CD8-positive, alpha-beta memory T cell (primary cell): ENCODE measurements around the gene LDLRAD4. TPM values are rescaled to one million over a fixed set of nuclear protein-coding genes. Genes with fewer than 3 reads are reported as not detected.
"Not testable (repeated sequence)": the region's sequence is repeated elsewhere in the genome, so short reads cannot be mapped to it uniquely, and the experiment has no call there.

Source experiments
- CTCF ChIA-PET: fragments of 350-600 bp; sonication (Branson Sonifier 250); formaldehyde crosslinking; loops from one replicate; lab custom pipeline; 2021; ENCODE audit warnings: antibody characterized with exemption; lab: Charles Lee
- POLR2A ChIA-PET: fragments of 350-600 bp; sonication (Branson Sonifier 250); formaldehyde crosslinking; loops from one replicate; lab custom pipeline; 2021; ENCODE audit warnings: antibody characterized with exemption; lab: Charles Lee
- DNase-seq, 5 donors: peaks; one replicate each; pipeline versions ENCODE4 v3.0.0 to v3.0.0-alpha.2; 2020 to 2022; ENCODE audit warnings: mixed read lengths in 1 of 5
- H3K27ac ChIP-seq: one replicate; pipeline ENCODE4 v1.7.0; 2013; ENCODE audit warnings: low read depth, mild to moderate bottlenecking, low read length, moderate library complexity
- H3K27me3 ChIP-seq: 2 replicates; pipeline ENCODE4 v1.7.0; 2013; ENCODE audit warnings: low read length, mild to moderate bottlenecking; ENCODE audit not compliant: insufficient read depth, poor library complexity, severe bottlenecking
- H3K36me3 ChIP-seq: 2 replicates; pipeline ENCODE4 v1.7.0; 2013; ENCODE audit warnings: mild to moderate bottlenecking, low read length, moderate library complexity; ENCODE audit not compliant: insufficient read depth
- H3K4me1 ChIP-seq: 2 replicates; pipeline ENCODE4 v1.7.0; 2013; ENCODE audit warnings: mild to moderate bottlenecking, low read length, moderate library complexity; ENCODE audit not compliant: insufficient read depth
- H3K4me3 ChIP-seq: 2 replicates; pipeline ENCODE4 v1.7.0; 2013; ENCODE audit warnings: mild to moderate bottlenecking, low read length
- H3K9me3 ChIP-seq: 2 replicates; pipeline ENCODE4 v1.7.0; 2013; ENCODE audit warnings: mild to moderate bottlenecking, low read length
- H3K27ac Mint-ChIP-seq, 8 donors: one replicate each; pipeline ENCODE4 v1.8.0; 2020 to 2021; ENCODE audit warnings: mixed read lengths in 8 of 8, mild to moderate bottlenecking in 6 of 8, inconsistent platforms in 3 of 8, moderate library complexity in 3 of 8
- H3K27me3 Mint-ChIP-seq, 2 donors: one replicate each; pipeline ENCODE4 v1.8.0; 2020 to 2021; ENCODE audit warnings: mixed read lengths in 2 of 2, mild to moderate bottlenecking in 1 of 2, moderate library complexity in 1 of 2
- H3K36me3 Mint-ChIP-seq, 3 donors: one replicate each; pipeline ENCODE4 v1.8.0; 2020 to 2021; ENCODE audit warnings: mixed read lengths in 3 of 3, inconsistent platforms in 1 of 3, mild to moderate bottlenecking in 1 of 3
- H3K4me1 Mint-ChIP-seq, 3 donors: one replicate each; pipeline ENCODE4 v1.8.0; 2020 to 2021; ENCODE audit warnings: mixed read lengths in 3 of 3, inconsistent platforms in 1 of 3, mild to moderate bottlenecking in 1 of 3
- H3K4me3 Mint-ChIP-seq, 7 donors: one replicate each; pipeline ENCODE4 v1.8.0; 2020 to 2021; ENCODE audit warnings: mixed read lengths in 7 of 7, mild to moderate bottlenecking in 6 of 7, moderate library complexity in 4 of 7, inconsistent platforms in 2 of 7
- H3K9me3 Mint-ChIP-seq, 5 donors: one replicate each; pipeline ENCODE4 v1.8.0; 2020 to 2022; ENCODE audit warnings: mixed read lengths in 5 of 5, mild to moderate bottlenecking in 3 of 5, moderate library complexity in 2 of 5, inconsistent platforms in 1 of 5
- polyA plus RNA-seq: library from polyadenylated mRNA; unstranded; fragments of 300-500 nt; fragmentation: Illumina TruSeq; gene quantifications from one replicate; pipeline ENCODE4 v1.2.3, GENCODE V29; 2021
- total RNA-seq, 2 experiments: library from RNA; stranded (reverse); gene quantifications; one replicate each; pipeline ENCODE4 v1.2.3, GENCODE V29; 2021

The LDLRAD4 gene
- total and polyA plus RNA-seq, 3 experiments from 2014 or later: 8.1 to 30.4 (median 27.3) TPM

GRCh38 chr18:13657974-13658373, 439.4 kb downstream of the LDLRAD4 start:
- H3K36me3 ChIP-seq: no peaks in the 10 kb centered on the region
- no peak overlapping the region for H3K27ac ChIP-seq
- Mint-ChIP-seq H3K36me3 (peaks cover 0 to 9% (median 2%) of the 10 kb centered on the region in 3 donors), H3K27me3 (no peaks in the 10 kb centered on the region), H3K9me3 (peaks cover 0 to 2% (median 0%) of the 10 kb centered on the region in 5 donors), H3K4me3 (no peak overlapping the region), H3K4me1 (peaks cover 0 to 1% (median 0%) of the 10 kb centered on the region in 3 donors), H3K27ac (peak overlapping the region in 1 of 8 donors; percentile 33)
- H3K4me3 ChIP-seq: no peak overlapping the region
- H3K9me3 ChIP-seq: no peaks in the 10 kb centered on the region
- no peaks in the 10 kb centered on the region for H3K4me1 ChIP-seq
- CTCF ChIA-PET: no interaction called here
- no peaks in the 10 kb centered on the region for H3K27me3 ChIP-seq
- no peak for DNase-seq
- POLR2A ChIA-PET: no interaction called here

DNA sequence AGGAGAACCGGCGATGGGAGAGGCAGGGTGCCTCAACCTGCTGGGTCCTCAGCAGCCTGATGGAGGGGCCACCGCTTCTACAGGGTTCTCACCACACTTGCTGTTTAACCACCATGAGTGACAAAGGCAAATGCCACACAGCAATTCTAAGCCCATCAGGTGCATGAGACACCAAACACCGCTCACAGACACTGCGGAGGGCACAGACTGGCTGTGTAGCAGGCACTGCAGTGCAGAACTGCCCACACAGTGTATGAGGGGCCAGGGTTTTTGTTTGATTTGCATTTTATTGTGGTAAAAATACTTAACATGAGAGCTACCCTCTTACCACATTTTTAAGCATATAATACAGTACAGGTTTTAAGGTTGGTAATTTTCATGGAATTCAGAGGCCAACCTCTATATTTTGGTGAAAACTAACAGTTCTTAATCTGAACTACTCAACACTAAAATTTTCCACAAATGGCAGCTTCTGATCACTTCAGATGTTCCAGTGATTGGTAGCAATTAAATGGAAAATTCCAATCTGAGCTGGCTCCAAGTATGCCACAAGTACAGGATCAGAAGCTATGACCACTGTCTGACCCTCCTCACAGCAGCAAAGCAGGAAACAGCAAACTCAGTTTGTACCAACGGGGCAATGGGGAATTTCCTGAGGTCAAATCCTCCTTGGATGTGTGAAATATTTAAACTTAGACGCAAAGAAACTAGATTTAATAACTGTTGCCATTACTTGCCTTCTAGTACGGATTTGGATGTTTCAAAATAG, 440.1 kb downstream of the LDLRAD4 start:
- Histone ChIP-seq H3K4me3 (no peak overlapping the region), H3K36me3 (no peaks in the 10 kb centered on the region), H3K27me3 (no peaks in the 10 kb centered on the region), H3K27ac (no peak overlapping the region), H3K4me1 (no peaks in the 10 kb centered on the region), H3K9me3 (no peaks in the 10 kb centered on the region)
- Mint-ChIP-seq H3K4me1 (peaks cover 0 to 1% (median 0%) of the 10 kb centered on the region in 3 donors), H3K9me3 (peaks cover 0 to 2% (median 0%) of the 10 kb centered on the region in 5 donors), H3K27ac (peak overlapping the region in 1 of 8 donors; percentile 33), H3K36me3 (peaks cover 0 to 13% (median 4%) of the 10 kb centered on the region in 3 donors), H3K4me3 (no peak overlapping the region), H3K27me3 (no peaks in the 10 kb centered on the region)
- ChIA-PET POLR2A (no interaction called here), CTCF (no interaction called here)
- no peak for DNase-seq

GRCh38 chr18:13660510-13660909, 441.9 kb downstream of the LDLRAD4 start:
- Mint-ChIP-seq H3K27ac (no peak overlapping the region), H3K4me3 (no peak overlapping the region), H3K36me3 (peaks cover 0 to 25% (median 4%) of the 10 kb centered on the region in 3 donors), H3K4me1 (peaks cover 0 to 1% (median 0%) of the 10 kb centered on the region in 3 donors), H3K27me3 (no peaks in the 10 kb centered on the region), H3K9me3 (no peaks in the 10 kb centered on the region)
- H3K9me3 ChIP-seq: no peaks in the 10 kb centered on the region
- H3K4me3 ChIP-seq: no peak overlapping the region
- no peaks in the 10 kb centered on the region for H3K27me3 ChIP-seq
- POLR2A ChIA-PET: no interaction called here
- H3K27ac ChIP-seq: no peak overlapping the region
- CTCF ChIA-PET: no interaction called here
- H3K4me1 ChIP-seq: no peaks in the 10 kb centered on the region
- DNase-seq: no peak
- H3K36me3 ChIP-seq: no peaks in the 10 kb centered on the region

- Histone ChIP-seq H3K9me3 (no peaks in the 10 kb centered on the region), H3K4me3 (no peak overlapping the region), H3K27ac (no peak overlapping the region), H3K4me1 (no peaks in the 10 kb centered on the region), H3K27me3 (no peaks in the 10 kb centered on the region), H3K36me3 (no peaks in the 10 kb centered on the region)
- Mint-ChIP-seq H3K27ac (no peak overlapping the region), H3K27me3 (no peaks in the 10 kb centered on the region), H3K4me3 (no peak overlapping the region), H3K4me1 (peaks cover 0 to 1% (median 0%) of the 10 kb centered on the region in 3 donors), H3K36me3 (peaks cover 0 to 30% (median 4%) of the 10 kb centered on the region in 3 donors), H3K9me3 (no peaks in the 10 kb centered on the region)
- DNase-seq: no peak
- ChIA-PET POLR2A (no interaction called here), CTCF (no interaction called here)
These were observed 442.7 kb downstream of the LDLRAD4 start for GRCh38 chr18:13661051-13661778.

DNA sequence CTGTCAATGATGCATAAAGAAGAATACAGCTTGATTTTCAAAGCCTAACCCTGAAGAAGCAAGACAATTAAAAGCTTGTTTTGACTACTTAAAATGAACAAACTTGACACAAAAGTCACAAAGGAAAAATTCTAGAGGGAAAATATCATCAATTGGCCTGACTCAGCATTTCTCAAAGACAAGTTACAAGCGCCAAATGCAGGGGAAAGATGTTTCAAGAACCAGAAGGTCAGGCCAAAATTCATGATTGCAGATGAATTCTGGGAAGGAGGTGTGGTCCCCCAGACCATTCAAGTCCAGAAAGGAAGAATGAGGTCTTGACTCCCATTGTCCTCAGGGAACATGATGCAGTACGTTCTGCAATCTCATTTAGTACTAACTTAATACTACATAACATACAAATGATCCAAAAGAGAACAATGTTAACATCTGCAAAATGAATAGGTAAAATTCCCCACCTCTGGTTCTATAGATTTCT, 443.3 kb downstream of the LDLRAD4 start:
- Histone ChIP-seq H3K27me3 (no peaks in the 10 kb centered on the region), H3K36me3 (no peaks in the 10 kb centered on the region), H3K4me1 (no peaks in the 10 kb centered on the region), H3K9me3 (no peaks in the 10 kb centered on the region), H3K27ac (no peak overlapping the region), H3K4me3 (no peak overlapping the region)
- ChIA-PET POLR2A (no interaction called here), CTCF (no interaction called here)
- Mint-ChIP-seq H3K4me1 (peaks cover 0 to 1% (median 0%) of the 10 kb centered on the region in 3 donors), H3K4me3 (no peak overlapping the region), H3K27ac (peak overlapping the region in 1 of 8 donors; percentile 57), H3K27me3 (no peaks in the 10 kb centered on the region), H3K9me3 (no peaks in the 10 kb centered on the region), H3K36me3 (peaks cover 3 to 36% (median 8%) of the 10 kb centered on the region in 3 donors)
- DNase-seq: no peak

DNA sequence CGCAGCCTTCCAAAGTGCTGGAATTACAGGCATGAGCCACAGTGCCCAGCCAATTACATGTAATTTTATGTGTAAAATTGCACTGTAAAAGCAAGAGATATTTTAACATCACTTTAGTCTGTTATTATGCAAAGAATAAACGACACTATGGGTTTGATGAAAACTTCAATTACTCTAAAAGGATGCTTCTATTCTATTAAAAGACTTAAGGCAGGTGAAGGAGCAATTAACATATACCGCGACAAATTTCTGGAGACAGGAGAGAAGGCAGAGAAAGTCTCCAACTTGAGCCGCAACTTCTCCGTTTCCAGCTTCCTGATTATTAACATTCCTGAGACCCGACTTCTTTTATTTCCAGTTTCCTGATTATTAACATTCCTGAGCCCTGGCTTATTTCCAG, 454.1 kb downstream of the LDLRAD4 start:
- H3K4me1 ChIP-seq: no peaks in the 10 kb centered on the region
- Mint-ChIP-seq H3K4me1 (peaks cover 0 to 3% (median 2%) of the 10 kb centered on the region in 3 donors), H3K27ac (peak overlapping the region in 1 of 8 donors; percentile 82), H3K36me3 (peaks cover 0 to 20% (median 11%) of the 10 kb centered on the region in 3 donors), H3K27me3 (no peaks in the 10 kb centered on the region), H3K4me3 (no peak overlapping the region), H3K9me3 (no peaks in the 10 kb centered on the region)
- CTCF ChIA-PET: no interaction called here
- H3K9me3 ChIP-seq: no peaks in the 10 kb centered on the region
- no peaks in the 10 kb centered on the region for H3K36me3 ChIP-seq
- no peak overlapping the region for H3K27ac ChIP-seq
- POLR2A ChIA-PET: no interaction called here
- H3K27me3 ChIP-seq: no peaks in the 10 kb centered on the region
- no peak overlapping the region for H3K4me3 ChIP-seq
- no peak for DNase-seq

DNA sequence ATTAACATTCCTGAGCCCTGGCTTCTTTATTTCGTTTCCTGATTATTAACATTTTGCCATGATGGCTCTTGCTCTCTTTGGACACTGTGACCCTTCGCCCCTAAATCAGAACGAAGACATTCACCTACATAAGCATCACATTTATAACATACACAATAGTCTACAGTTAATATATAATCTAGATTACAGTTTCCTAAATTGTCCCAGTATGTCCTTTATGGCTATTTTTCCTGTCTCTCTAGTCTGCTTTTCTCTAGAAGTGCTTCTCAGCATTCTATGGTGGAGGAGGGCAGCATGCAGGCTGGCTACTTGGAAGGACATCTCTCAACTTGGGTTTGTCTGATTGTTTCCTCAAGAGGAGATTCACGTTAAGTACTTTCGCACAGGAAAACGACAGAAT, 457.9 kb downstream of the LDLRAD4 start:
- H3K27ac Mint-ChIP-seq: peak overlapping the region in 1 of 8 donors; percentile 17
- Histone ChIP-seq H3K4me3 (no peak overlapping the region), H3K27ac (no peak overlapping the region), H3K9me3 (no peaks in the 10 kb centered on the region), H3K4me1 (no peaks in the 10 kb centered on the region), H3K27me3 (no peaks in the 10 kb centered on the region), H3K36me3 (peaks cover 3% of the 10 kb centered on the region)
- H3K4me1 Mint-ChIP-seq: peaks cover 2 to 10% (median 4%) of the 10 kb centered on the region in 3 donors
- ChIA-PET POLR2A (no interaction called here), CTCF (no interaction called here)
- no peak for DNase-seq
- peaks cover 0 to 15% (median 2%) of the 10 kb centered on the region in 3 donors for H3K36me3 Mint-ChIP-seq
- H3K4me3 Mint-ChIP-seq: peak overlapping the region in 1 of 7 donors; percentile 7
- no peaks in the 10 kb centered on the region for H3K27me3 Mint-ChIP-seq
- no peaks in the 10 kb centered on the region for H3K9me3 Mint-ChIP-seq

- H3K9me3 ChIP-seq, H3K4me3 Mint-ChIP-seq, CTCF ChIA-PET, H3K9me3 Mint-ChIP-seq, H3K4me1 Mint-ChIP-seq, H3K27me3 Mint-ChIP-seq, DNase-seq, H3K27ac ChIP-seq, H3K4me3 ChIP-seq, H3K27ac Mint-ChIP-seq, H3K36me3 ChIP-seq, H3K27me3 ChIP-seq, H3K4me1 ChIP-seq: not testable (repeated sequence)
- peaks cover 0 to 20% (median 2%) of the 10 kb centered on the region in 3 donors for H3K36me3 Mint-ChIP-seq
- POLR2A ChIA-PET: interaction anchor here (1.0 kb wide), 1 partner anchor 65 kb away, joined by 3 read pairs; no protein-coding TSS in a partner anchor
These were observed 458.8 kb downstream of the LDLRAD4 start for GRCh38 chr18:13677350-13677749.
